ENCODE measurements around the gene CHST15. TPM values are rescaled to one million over a fixed set of nuclear protein-coding genes. Genes with fewer than 3 reads are reported as not detected.
A peak's percentile ranks its signal among the peaks of the same experiment; 100 is the strongest.

CHST15 gene
- total RNA-seq, 4 donors from 2014 or later = 4.0 to 23.0 (median 13.8) TPM

DNA sequence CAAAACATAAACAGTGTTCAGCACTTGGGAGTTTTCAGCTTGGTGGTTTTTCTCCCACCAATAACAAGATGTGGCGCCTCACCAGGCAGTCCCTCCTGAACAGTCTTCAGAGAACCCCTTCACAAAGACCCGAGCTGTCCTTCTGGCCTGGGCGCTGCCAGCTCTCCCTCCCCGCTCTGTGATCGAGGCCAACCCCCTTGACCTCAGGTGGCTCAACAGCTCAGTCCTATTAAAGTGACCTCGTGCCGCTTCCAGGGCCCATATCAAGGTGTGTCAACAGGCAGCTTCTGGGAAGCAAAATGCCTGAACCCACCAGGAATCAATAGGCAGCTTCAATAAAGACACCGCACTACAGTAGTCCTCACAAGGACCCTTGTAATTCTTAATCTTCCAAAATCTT lies 63.3 kb downstream of the CHST15 start:
- H3K36me3 ChIP-seq = peaks cover 0 to 8% (median 0%) of the 10 kb centered on the region in 3 donors
- peak overlapping the region in 1 of 4 donors; percentile 3 for H3K27ac ChIP-seq
- H3K4me1 ChIP-seq = peaks cover 6 to 78% (median 16%) of the 10 kb centered on the region in 3 donors
- intact Hi-C loops (cut with DNase I) = no loop called here
- no peaks in the 10 kb centered on the region for H3K27me3 ChIP-seq
- no peaks in the 10 kb centered on the region for H3K9me3 ChIP-seq
- no peak overlapping the region for H3K4me3 ChIP-seq
- 65 to 86% methylated on average over 7 of the region's 8 CpGs for WGBS, 2 donors
- TF ChIP-seq, protein P1, sequence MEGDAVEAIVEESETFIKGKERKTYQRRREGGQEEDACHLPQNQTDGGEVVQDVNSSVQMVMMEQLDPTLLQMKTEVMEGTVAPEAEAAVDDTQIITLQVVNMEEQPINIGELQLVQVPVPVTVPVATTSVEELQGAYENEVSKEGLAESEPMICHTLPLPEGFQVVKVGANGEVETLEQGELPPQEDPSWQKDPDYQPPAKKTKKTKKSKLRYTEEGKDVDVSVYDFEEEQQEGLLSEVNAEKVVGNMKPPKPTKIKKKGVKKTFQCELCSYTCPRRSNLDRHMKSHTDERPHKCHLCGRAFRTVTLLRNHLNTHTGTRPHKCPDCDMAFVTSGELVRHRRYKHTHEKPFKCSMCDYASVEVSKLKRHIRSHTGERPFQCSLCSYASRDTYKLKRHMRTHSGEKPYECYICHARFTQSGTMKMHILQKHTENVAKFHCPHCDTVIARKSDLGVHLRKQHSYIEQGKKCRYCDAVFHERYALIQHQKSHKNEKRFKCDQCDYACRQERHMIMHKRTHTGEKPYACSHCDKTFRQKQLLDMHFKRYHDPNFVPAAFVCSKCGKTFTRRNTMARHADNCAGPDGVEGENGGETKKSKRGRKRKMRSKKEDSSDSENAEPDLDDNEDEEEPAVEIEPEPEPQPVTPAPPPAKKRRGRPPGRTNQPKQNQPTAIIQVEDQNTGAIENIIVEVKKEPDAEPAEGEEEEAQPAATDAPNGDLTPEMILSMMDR (IDR thresholded peaks at IDR 0.05) = no peak
- TF ChIP-seq POLR2A (IDR thresholded peaks at IDR 0.05) = no peak
- DNase-seq = no peak

DNA sequence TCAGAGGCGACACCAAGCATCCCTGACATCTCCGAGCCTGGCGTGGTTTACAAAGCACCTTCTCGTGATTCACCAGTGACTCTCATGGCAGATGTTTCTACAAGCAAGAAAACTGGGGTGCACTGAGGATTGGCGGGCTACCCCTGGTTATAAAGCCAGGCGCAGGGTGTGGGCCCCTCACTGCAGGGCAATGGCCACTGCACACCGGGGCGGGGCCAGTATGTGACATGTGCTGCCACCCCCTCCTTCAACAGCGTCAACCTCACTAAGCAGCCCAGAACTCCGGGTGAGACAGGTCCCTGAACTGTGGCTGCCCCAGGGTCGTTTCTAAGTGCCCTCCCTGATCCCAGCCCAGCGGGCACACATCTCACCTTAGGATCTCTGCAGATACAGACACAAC lies 63.8 kb downstream of the CHST15 start:
- Histone ChIP-seq H3K4me1 (peaks cover 6 to 73% (median 16%) of the 10 kb centered on the region in 3 donors), H3K27me3 (no peaks in the 10 kb centered on the region), H3K36me3 (peaks cover 0 to 8% (median 0%) of the 10 kb centered on the region in 3 donors), H3K9me3 (no peaks in the 10 kb centered on the region), H3K4me3 (no peak overlapping the region), H3K27ac (peak overlapping the region in 1 of 4 donors; percentile 25)
- WGBS, 2 donors = 89% methylated on average over 3 of the region's 12 CpGs; no CpG with 5 or more reads in 1 of the 2 donors
- TF ChIP-seq POLR2A (IDR thresholded peaks at IDR 0.05) = no peak
- TF ChIP-seq, protein P1 (IDR thresholded peaks at IDR 0.05) = no peak
- intact Hi-C loops (cut with DNase I) = no loop called here
- DNase-seq = no peak

DNA sequence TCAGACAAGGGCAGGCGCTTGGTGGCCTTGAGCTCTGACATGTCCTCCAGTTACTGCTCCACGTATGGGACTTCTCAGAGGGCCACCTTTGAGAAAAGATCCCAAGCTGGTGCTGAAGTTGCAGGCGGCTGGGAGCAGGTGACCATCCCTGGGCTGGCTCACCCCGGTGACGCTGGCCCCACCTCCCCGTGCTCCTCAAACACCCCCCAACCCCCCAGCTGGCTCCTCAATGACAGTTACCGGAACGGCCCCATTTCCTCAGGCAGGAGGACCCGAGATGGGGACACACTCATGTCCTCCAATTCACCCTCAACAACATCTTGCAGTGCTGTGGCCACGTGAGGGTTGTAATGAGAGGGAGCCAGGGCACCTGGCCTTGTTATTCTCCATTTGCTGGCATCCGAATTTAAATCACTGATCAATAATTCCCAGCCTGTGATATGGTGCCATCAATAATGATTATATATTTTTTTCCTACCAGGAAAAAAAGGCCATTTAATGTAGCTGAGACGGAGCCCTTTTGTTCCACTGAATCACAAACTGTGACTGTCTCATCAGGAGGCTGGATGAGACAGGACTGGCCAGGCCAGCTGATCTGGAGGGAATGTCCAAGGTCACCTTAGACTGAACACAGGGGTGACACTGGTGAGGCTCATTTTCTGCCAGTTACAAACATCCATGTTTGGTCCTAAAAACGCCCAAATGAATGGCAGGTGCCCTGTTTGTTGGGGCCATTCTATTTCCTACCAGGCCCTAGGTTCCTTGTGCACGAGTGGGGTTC lies 64.5 kb downstream of the CHST15 start:
- Histone ChIP-seq H3K9me3 (no peaks in the 10 kb centered on the region), H3K27ac (peak overlapping the region in 1 of 4 donors; percentile 25), H3K4me3 (no peak overlapping the region), H3K4me1 (peaks cover 4 to 66% (median 16%) of the 10 kb centered on the region in 3 donors), H3K27me3 (no peaks in the 10 kb centered on the region), H3K36me3 (peaks cover 0 to 8% (median 0%) of the 10 kb centered on the region in 3 donors)
- 89% methylated on average over 5 to 12 of the region's 14 CpGs for WGBS, 2 donors
- no peak for DNase-seq
- intact Hi-C loops (cut with DNase I) = no loop called here
- TF ChIP-seq POLR2A (IDR thresholded peaks at IDR 0.05) = no peak
- TF ChIP-seq, protein P1 (IDR thresholded peaks at IDR 0.05) = no peak

DNA sequence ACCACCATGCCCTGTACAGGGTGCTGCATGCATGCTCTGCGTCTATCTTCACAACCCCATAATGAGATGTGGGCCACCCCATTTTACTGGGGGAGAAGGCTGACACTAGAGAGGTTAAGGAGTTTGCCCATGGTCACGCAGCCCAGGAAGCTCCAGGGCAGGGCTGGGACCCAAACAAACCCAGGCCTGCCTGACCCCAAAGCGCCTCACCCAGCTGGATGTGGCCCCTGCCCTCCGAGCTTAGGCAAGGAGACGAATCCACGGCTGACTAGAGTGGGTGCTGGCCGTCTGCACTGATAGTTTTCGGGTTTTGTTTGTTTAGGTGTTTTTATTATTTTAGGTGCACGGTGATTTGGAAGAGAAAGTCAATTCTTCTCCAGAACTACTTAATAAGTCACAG lies 65.7 kb downstream of the CHST15 start:
- WGBS, 2 donors = 74 to 80% methylated on average over 7 to 9 of the region's 9 CpGs
- intact Hi-C loops (cut with DNase I) = no loop called here
- H3K36me3 ChIP-seq = peaks cover 0 to 8% (median 0%) of the 10 kb centered on the region in 3 donors
- H3K4me3 ChIP-seq = no peak overlapping the region
- TF ChIP-seq, protein P1 (IDR thresholded peaks at IDR 0.05) = no peak
- no peak for TF ChIP-seq POLR2A (IDR thresholded peaks at IDR 0.05)
- H3K27me3 ChIP-seq = no peaks in the 10 kb centered on the region
- no peak overlapping the region for H3K27ac ChIP-seq
- no peak for DNase-seq
- peaks cover 0 to 54% (median 6%) of the 10 kb centered on the region in 3 donors for H3K4me1 ChIP-seq
- H3K9me3 ChIP-seq = no peaks in the 10 kb centered on the region

DNA sequence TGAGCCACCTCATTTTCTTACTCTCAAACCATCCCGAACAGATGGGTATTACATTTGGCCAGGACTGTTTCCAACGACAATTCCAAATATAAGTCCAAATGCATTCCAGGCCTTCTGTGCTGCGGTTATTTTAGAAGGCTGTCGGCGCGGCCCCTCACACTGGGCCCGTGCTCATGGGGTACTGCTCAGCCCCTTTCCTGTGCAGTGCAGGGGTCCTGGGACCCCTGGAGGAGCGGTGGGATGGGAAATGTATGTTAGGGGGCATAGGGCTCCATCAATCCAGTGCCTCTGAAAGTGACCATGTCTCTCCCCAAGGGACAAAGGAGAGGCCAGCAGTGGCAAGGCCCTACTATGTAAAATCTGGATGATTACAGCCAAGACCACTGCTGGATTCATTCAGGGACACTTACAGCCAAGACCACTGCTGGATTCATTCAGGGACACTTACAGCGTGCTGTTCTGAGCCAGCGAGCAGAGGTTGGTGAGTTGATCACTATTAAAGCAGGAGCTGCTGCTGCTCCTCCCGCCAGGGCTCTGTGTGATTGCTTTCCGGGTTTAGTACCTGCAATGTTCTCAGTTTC lies 66.3 kb downstream of the CHST15 start:
- Histone ChIP-seq H3K27ac (peak overlapping the region in 2 of 4 donors; percentile 9 to 38), H3K36me3 (peaks cover 0 to 8% (median 0%) of the 10 kb centered on the region in 3 donors), H3K4me1 (peaks cover 0 to 51% (median 6%) of the 10 kb centered on the region in 3 donors), H3K9me3 (no peaks in the 10 kb centered on the region), H3K27me3 (no peaks in the 10 kb centered on the region), H3K4me3 (no peak overlapping the region)
- 88 to 94% methylated on average over 5 to 6 of the region's 12 CpGs for WGBS, 2 donors
- TF ChIP-seq, protein P1 (IDR thresholded peaks at IDR 0.05) = no peak
- no peak for TF ChIP-seq POLR2A (IDR thresholded peaks at IDR 0.05)
- intact Hi-C loops (cut with DNase I) = no loop called here
- no peak for DNase-seq
